ENCODE measurements around the gene SASS6.
"Not testable (repeated sequence)": the region's sequence is repeated elsewhere in the genome, so short reads cannot be mapped to it uniquely, and the experiment has no call there.

The SASS6 gene

GRCh38 chr1:100107696-100108095, 25.0 kb downstream of the SASS6 start:
- no peak for DNase-seq

- no peak for DNase-seq
These were observed 31.2 kb downstream of the SASS6 start for GRCh38 chr1:100101564-100101963.

DNA sequence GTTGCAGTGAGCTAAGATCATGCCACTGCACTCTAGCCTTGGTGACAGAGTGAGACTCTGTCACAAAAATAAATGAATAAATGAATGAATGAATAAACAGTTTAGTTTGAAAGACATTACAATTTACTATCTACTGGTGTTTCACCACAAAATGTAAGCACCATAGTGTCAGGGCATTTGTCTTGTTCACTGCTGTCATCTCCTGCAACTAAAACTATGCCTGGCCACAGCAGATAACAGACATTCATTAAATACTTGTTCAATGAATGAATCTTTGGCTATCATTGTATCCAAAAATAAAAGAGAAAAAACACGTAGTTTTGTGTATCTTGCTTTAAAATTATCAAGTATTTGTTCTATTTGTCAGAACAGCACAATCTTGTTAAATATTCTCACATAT, 32.5 kb downstream of the SASS6 start:
- no peak for DNase-seq

GRCh38 chr1:100090471-100090870, 42.3 kb downstream of the SASS6 start:
- DNase-seq: no peak

GRCh38 chr1:100089082-100089481, 43.6 kb downstream of the SASS6 start:
- no peak for DNase-seq

- no peak for DNase-seq
These were observed 45.3 kb downstream of the SASS6 start for GRCh38 chr1:100087396-100087795.

GRCh38 chr1:100080331-100080730, 52.4 kb downstream of the SASS6 start:
- DNase-seq: no peak

DNA sequence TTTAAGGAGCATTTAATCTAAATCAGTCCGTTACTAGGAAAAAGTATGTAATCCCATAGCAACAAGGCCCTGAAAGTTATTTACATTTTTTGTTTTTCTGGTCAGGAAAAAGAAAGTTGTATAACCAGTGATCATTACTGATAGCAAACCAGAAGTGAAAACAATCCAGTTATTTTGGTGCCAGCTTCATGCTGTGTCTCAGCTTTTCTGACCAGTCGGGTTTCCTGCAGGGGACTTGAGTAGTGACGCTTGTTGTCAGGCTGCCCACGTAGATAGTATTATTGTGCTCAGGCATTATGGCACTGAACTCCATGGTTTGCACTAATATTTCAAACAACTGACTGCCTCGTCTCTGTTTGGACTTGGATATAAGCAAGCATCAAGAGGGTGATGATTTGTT, 55.2 kb downstream of the SASS6 start:
- no peak for DNase-seq

- DNase-seq: no peak
These were observed 56.0 kb downstream of the SASS6 start for GRCh38 chr1:100076744-100077143.

DNA sequence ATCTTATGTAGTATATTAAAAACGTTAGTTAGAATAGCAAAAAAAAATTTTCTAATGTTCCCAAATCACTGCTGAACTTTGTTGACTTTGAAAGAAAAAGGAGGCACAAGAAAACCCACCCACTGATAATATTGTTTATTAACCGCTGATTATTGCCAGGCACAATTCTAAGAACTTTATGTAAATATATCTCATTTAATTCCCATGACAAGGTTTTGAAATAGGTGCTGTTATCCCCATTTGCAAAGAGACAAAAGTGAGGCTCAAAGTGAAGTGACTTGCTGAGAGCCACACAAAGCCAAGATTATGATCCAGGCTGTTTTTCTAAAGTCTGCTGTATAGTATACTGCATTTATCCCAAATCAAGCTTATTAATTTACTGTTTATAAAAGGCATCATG, 56.4 kb downstream of the SASS6 start:
- DNase-seq: no peak

DNA sequence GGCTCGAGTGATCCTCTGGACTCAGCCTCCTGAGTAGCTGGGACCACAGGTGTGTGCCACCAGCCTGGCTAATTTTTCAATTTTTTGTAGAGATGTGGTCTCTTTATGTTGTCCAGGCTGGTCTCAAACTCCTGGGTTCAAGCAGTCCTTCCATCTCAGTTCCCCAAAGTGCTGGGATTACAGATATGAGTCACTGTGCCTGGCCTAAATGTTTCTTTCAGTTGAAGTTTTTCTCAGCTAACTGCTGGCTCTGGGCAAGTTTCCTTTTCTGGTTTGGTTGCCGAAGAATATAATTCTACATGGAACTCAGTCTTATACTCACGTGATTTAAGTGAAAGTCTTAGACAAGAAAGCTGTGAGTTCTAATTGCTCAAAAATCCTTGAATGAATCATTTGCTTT, 57.0 kb downstream of the SASS6 start:
- DNase-seq: no peak

DNA sequence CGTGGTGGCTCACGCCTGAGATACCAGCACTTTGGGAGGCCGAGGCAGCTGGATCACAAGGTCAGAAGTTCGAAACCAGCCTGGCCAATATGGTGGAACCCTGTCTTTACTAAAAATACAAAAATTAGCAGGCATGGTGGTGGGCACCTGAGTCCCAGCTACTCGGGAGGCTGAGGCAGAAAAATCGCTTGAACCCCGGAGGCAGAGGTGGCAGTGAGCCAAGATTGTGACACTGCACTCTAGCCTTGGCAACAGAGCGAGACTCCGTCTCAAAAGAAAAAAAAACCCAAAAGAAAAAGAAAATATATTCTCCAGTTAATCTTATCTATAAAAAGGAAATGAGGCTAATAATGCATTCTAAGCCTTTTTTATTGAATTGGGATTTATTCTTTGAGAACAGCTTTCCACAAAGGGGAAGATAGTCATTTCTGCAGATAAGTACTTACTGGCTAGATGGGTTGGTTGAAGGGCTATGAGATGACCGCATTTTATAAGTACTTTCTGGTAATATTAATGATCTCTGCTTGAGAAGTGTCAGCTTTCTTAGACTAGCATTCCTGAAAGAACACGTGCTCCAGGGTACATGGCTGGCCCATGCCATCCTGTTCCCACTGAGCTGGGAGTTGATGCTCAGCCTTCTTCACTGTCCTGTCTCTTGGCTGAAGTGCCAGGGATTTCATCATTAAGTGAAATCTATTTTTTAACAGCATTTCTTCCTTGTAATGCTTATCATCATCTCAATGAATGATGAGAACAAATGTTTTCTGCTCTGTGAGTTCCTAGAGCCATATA, 57.9 kb downstream of the SASS6 start:
- no peak for DNase-seq

- DNase-seq: no peak
These were observed 59.2 kb downstream of the SASS6 start for GRCh38 chr1:100073531-100073930.

- DNase-seq: no peak
These were observed 62.4 kb downstream of the SASS6 start for GRCh38 chr1:100070201-100070939.

DNA sequence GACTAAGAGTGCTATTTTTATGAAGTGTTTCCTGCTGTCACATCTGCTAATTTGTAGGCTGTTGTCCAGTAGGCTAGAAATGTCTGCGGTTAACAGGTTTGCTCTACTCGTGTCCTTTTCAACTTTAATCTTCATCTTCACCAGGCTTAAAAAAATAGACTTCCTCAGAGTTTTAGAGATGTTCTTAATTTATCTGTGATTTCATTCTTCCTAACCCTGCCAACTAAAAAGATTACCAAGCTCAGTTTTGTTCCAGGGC, 66.8 kb downstream of the SASS6 start:
- DNase-seq: peak; percentile 62

- peak; percentile 23 for DNase-seq
These were observed 67.4 kb downstream of the SASS6 start for GRCh38 chr1:100065183-100065968.

DNA sequence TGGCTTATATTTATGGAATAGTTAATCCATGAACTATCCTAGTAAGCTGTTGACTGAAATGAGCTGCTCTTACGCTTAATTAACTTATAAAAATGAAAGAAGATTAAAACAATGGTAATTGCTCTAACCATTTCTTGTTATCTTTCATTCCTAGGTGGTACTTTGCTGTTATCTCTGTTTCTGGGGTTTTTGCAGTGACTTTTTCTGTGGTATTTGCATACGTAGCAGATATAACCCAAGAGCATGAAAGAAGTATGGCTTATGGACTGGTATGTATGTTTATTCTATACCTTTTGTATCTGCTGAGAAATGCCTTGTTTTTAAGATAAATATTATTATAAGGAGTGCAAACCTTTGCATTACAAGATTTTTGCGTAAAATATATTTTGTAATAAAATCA, 71.0 kb downstream of the SASS6 start:
- no peak for DNase-seq

GRCh38 chr1:100053727-100054126, 79.0 kb downstream of the SASS6 start:
- no peak for DNase-seq

DNA sequence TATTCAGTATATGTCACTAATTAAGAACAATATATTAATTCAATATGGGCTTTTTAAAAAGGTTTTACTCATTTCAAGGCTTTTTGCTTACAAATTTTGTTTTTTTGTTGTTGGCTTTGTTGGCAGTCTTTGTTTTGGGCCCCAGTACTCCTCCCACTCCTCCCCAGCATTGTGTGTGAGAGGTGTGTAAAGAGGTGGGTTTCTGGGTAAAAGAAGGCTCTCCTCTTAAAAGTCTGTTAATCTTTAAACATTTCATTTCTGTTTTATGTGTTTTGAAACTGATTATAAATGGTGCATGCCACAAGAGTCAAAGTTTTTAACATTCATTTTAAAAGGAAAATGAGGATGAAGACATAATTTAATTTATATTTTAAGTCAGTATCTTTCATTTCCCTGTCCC, 79.6 kb downstream of the SASS6 start:
- DNase-seq: no peak

- DNase-seq: no peak
These were observed 80.8 kb downstream of the SASS6 start for GRCh38 chr1:100051893-100052292.

DNA sequence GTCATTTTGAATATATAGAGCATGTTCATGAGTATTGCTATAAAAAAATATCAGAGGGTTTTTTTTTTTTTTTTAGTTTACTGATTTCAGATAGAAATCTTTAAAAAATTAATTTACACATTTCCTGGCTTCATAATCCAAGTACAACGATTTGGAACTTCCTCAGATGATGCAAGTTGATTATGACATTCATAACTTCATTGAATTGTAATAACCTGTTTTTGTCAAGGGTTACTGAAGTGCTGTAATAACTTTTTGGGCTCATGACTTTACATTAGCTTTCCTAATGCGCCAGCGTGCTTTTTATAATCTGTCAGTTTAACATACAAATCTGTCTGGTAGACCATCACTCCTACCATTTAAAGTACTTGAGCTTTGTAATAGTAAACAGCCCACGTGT, 81.3 kb downstream of the SASS6 start:
- no peak for DNase-seq

DNA sequence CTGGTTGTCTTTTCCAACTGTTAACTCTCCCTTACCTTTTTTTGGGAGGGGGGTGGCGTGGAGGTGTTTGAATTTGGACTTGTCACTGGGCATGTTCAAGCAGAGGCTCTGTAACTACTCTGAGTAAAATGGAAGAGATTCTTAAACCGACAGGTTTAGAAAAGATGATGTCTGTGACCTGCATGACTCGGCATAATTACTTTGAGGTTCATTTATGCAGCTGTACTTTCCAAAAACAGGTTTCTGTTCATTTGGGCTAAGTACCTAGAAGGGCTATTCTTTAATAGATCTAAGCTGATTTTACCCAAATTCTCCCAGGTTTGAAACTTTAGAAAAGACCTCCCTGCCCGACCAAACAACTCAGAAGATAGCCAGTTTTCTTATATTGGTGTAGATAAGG, 82.6 kb downstream of the SASS6 start:
- no peak for DNase-seq

DNA sequence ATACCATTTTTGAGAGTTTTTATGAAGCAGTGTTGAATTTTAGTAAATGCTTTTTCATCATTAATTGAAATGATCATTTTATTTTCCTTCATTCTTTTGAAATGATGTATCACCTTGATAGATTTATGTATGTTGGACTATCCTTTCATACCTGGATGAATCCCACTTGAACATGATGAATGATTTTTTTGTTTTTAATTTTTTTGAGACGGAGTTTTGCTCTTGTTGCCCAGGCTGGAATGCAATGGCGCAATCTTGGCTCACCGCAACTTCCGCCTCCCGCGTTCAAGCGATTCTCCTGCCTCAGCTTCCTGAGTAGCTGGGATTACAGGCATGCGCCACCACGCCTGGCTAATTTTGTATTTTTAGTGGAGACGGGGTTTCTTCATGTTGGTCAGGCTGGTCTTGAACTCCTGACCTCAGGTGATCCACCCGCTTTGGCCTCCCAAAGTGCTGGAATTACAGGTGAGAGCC, 85.5 kb downstream of the SASS6 start:
- not testable (repeated sequence) for DNase-seq

- no peak for DNase-seq
These were observed 87.5 kb downstream of the SASS6 start for GRCh38 chr1:100045206-100045605.

All from DMS53 (cell line).